Endothelial cell of umbilical vein (primary cell): ENCODE measurements around the gene PHEX.

Source experiments
- EZH2 ChIP-seq: IDR thresholded peaks from 2 replicates; pipeline ENCODE4 v1.6.1; 2012; ENCODE audit warnings: borderline replicate concordance, low read depth, mild to moderate bottlenecking, moderate library complexity, low read length, inconsistent platforms; ENCODE audit not compliant: severe bottlenecking
- FOS ChIP-seq: IDR thresholded peaks from 2 replicates; pipeline ENCODE4 v1.6.1; 2011; ENCODE audit warnings: mild to moderate bottlenecking, low read length, moderate library complexity, borderline replicate concordance; ENCODE audit not compliant: insufficient read depth
- JUN ChIP-seq: IDR thresholded peaks from 2 replicates; pipeline ENCODE4 v1.6.1; 2011; ENCODE audit warnings: borderline replicate concordance, low read depth; ENCODE audit not compliant: insufficient read length, insufficient read depth
- MAX ChIP-seq: IDR thresholded peaks from 2 replicates; pipeline ENCODE4 v1.6.1; 2011; ENCODE audit not compliant: insufficient read depth, insufficient read length
- MYC ChIP-seq: IDR thresholded peaks from one replicate; pipeline ENCODE4 v1.6.1; 2011; ENCODE audit warnings: mild to moderate bottlenecking, low read depth, low read length
- POLR2A ChIP-seq: IDR thresholded peaks from 2 replicates; pipeline ENCODE4 v1.6.1; 2012; ENCODE audit warnings: low read depth, mild to moderate bottlenecking, control low read depth, low read length
- POLR2AphosphoS5 ChIP-seq: IDR thresholded peaks from 2 replicates; pipeline ENCODE4 v1.6.1; 2012; ENCODE audit warnings: low read depth, mild to moderate bottlenecking, control low read depth, low read length, moderate library complexity; ENCODE audit not compliant: insufficient read depth
- TF ChIP-seq, protein P1 (sequence below), 2 donors: IDR thresholded peaks; 1 replicate in 1 of 2; 2 replicates in 1 of 2; pipeline ENCODE4 v1.5.1; 2011; ENCODE audit warnings: low read length in 2 of 2, mild to moderate bottlenecking in 2 of 2, moderate library complexity in 2 of 2, control low read depth in 1 of 2, inconsistent platforms in 1 of 2, low read depth in 1 of 2; ENCODE audit not compliant: insufficient read depth in 1 of 2; ENCODE audit errors: extremely low read depth in 1 of 2

DNA sequence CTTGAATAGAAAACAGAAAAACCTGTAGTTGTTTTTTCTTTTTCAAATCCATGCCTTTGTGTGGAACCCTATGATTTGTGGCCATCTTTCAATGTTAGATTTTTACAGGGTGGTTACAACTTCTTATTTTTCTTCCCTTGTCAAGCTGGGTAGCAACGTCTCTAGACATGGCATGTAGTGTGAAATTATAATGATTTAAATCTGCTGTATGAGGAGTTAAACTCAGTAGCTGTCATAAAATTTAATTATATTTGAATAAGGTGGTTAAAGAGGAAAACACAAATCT, 162.5 kb downstream of the PHEX start:
- TF ChIP-seq, protein P1, sequence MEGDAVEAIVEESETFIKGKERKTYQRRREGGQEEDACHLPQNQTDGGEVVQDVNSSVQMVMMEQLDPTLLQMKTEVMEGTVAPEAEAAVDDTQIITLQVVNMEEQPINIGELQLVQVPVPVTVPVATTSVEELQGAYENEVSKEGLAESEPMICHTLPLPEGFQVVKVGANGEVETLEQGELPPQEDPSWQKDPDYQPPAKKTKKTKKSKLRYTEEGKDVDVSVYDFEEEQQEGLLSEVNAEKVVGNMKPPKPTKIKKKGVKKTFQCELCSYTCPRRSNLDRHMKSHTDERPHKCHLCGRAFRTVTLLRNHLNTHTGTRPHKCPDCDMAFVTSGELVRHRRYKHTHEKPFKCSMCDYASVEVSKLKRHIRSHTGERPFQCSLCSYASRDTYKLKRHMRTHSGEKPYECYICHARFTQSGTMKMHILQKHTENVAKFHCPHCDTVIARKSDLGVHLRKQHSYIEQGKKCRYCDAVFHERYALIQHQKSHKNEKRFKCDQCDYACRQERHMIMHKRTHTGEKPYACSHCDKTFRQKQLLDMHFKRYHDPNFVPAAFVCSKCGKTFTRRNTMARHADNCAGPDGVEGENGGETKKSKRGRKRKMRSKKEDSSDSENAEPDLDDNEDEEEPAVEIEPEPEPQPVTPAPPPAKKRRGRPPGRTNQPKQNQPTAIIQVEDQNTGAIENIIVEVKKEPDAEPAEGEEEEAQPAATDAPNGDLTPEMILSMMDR (IDR thresholded peaks at IDR 0.05; ENCODE audit: extremely low read depth in 1 of 2, insufficient read depth in 1 of 2, low read depth in 1 of 2, low read length in 2 of 2): no peak
- TF ChIP-seq EZH2 (no peak), JUN (no peak), POLR2AphosphoS5 (no peak), MAX (no peak), POLR2A (no peak), MYC (no peak), FOS (no peak)
